ENCODE results near the gene GKN1.

The GKN1 gene

GRCh38 chr2:68961380-68961779 is 13.1 kb upstream of the GKN1 start:
- DNase-seq (ENCODE audit: low spot score): no peak

- no peak for DNase-seq (ENCODE audit: low spot score)
These were observed 10.2 kb upstream of the GKN1 start for GRCh38 chr2:68964282-68964681.

- no peak for DNase-seq (ENCODE audit: low spot score)
These were observed 6.2 kb upstream of the GKN1 start for GRCh38 chr2:68968221-68968620.

- DNase-seq (ENCODE audit: low spot score): no peak
These were observed 4.5 kb upstream of the GKN1 start for GRCh38 chr2:68969736-68970490.

- no peak for DNase-seq (ENCODE audit: low spot score)
These were observed 3.7 kb upstream of the GKN1 start for GRCh38 chr2:68970566-68971265.

GRCh38 chr2:68971591-68972231 is 2.7 kb upstream of the GKN1 start:
- no peak for DNase-seq (ENCODE audit: low spot score)

GRCh38 chr2:68974946-68975665 is 670 bp downstream of the GKN1 start:
- DNase-seq (ENCODE audit: low spot score): peak; percentile 13

GRCh38 chr2:68975844-68976243 is 1.4 kb downstream of the GKN1 start:
- no peak for DNase-seq (ENCODE audit: low spot score)

- no peak for DNase-seq (ENCODE audit: low spot score)
These were observed 3.0 kb downstream of the GKN1 start for GRCh38 chr2:68977453-68977852.

GRCh38 chr2:68978098-68978497 is 3.7 kb downstream of the GKN1 start:
- no peak for DNase-seq (ENCODE audit: low spot score)

- DNase-seq (ENCODE audit: low spot score): no peak
These were observed 6.5 kb downstream of the GKN1 start for GRCh38 chr2:68980956-68981355.

- no peak for DNase-seq (ENCODE audit: low spot score)
These were observed 12.6 kb downstream of the GKN1 start for GRCh38 chr2:68987021-68987503.

- no peak for DNase-seq (ENCODE audit: low spot score)
These were observed 14.6 kb downstream of the GKN1 start for GRCh38 chr2:68989035-68989434.

GRCh38 chr2:68992341-68992740 is 17.9 kb downstream of the GKN1 start:
- DNase-seq (ENCODE audit: low spot score): no peak

GRCh38 chr2:68992933-68993332 is 18.5 kb downstream of the GKN1 start:
- DNase-seq (ENCODE audit: low spot score): no peak

- no peak for DNase-seq (ENCODE audit: low spot score)
These were observed 19.2 kb downstream of the GKN1 start for GRCh38 chr2:68993660-68994059.

- DNase-seq (ENCODE audit: low spot score): no peak
These were observed 20.4 kb downstream of the GKN1 start for GRCh38 chr2:68994864-68995263.

- no peak for DNase-seq (ENCODE audit: low spot score)
These were observed 21.5 kb downstream of the GKN1 start for GRCh38 chr2:68995916-68996315.

GRCh38 chr2:68997401-68997800 is 23.0 kb downstream of the GKN1 start:
- DNase-seq (ENCODE audit: low spot score): no peak

- DNase-seq (ENCODE audit: low spot score): no peak
These were observed 27.4 kb downstream of the GKN1 start for GRCh38 chr2:69001879-69002278.

GRCh38 chr2:69003731-69004130 is 29.3 kb downstream of the GKN1 start:
- no peak for DNase-seq (ENCODE audit: low spot score)

GRCh38 chr2:69007169-69007568 is 32.7 kb downstream of the GKN1 start:
- no peak for DNase-seq (ENCODE audit: low spot score)

Measured in putamen (tissue), 1 donor.